AG04450 (cell line): ENCODE measurements around the gene HAUS1. TPM values are rescaled to one million over a fixed set of nuclear protein-coding genes. Genes with fewer than 3 reads are reported as not detected.

Experiments used
- CTCF ChIA-PET: fragments of 300-600, 350-600 bp; formaldehyde crosslinking; extraction: SDS; loops from one replicate; lab custom pipeline; 2022; ENCODE audit warnings: antibody characterized with exemption, inconsistent platforms; lab: Charles Lee
- POLR2A ChIA-PET: fragments of 350-600 bp; formaldehyde crosslinking; extraction: SDS; loops from one replicate; lab custom pipeline; 2021; ENCODE audit warnings: antibody characterized with exemption, inconsistent platforms; lab: Yijun Ruan, JAX
- DNase-seq: peaks from one replicate; pipeline ENCODE4 v3.0.0-alpha.2; 2011; ENCODE audit warnings: low read depth, low spot score
- H3K27ac ChIP-seq: one replicate; pipeline ENCODE4 v1.5.1; 2012; ENCODE audit warnings: low read depth, low read length, control low read depth
- H3K27me3 ChIP-seq: one replicate; pipeline ENCODE4 v1.6.0; 2012; ENCODE audit warnings: low read length; ENCODE audit not compliant: control insufficient read depth, insufficient read depth
- H3K4me3 ChIP-seq: 2 replicates; pipeline ENCODE4 v1.5.1; 2011; ENCODE audit warnings: mild to moderate bottlenecking, low read depth, low read length, control low read depth
- H3K9me3 ChIP-seq: 2 replicates; pipeline ENCODE4 v1.5.1; 2012; ENCODE audit warnings: low read length; ENCODE audit not compliant: control insufficient read depth, insufficient read depth
- CTCF ChIP-seq: IDR thresholded peaks from 2 replicates; pipeline ENCODE4 v1.5.1; 2011; ENCODE audit warnings: low read depth, low read length, control low read depth, inconsistent platforms
- polyA plus RNA-seq: library from polyadenylated mRNA; depleted of rRNA; stranded (reverse); fragments of >200 nt; gene quantifications from 2 replicates; pipeline ENCODE4 v1.2.3, GENCODE V29; 2011

HAUS1 gene
- polyA plus RNA-seq, 1 experiment: 39.8 TPM

GRCh38 chr18:46152436-46152807, 48.2 kb downstream of the HAUS1 start:
- Histone ChIP-seq H3K27ac (peak overlapping the region; percentile 21), H3K4me3 (0 out of 2 replicates have a peak overlapping the region, but pooled peaks have one; percentile 7), H3K27me3 (no peaks in the 10 kb centered on the region), H3K9me3 (no peaks in the 10 kb centered on the region)
- no peak for DNase-seq
- POLR2A ChIA-PET: interaction anchor here (0.7 kb wide), 2 partner anchors 23 to 54 kb away, joined by 5 to 6 read pairs; no protein-coding TSS in a partner anchor
- no peak for TF ChIP-seq CTCF
- CTCF ChIA-PET: interaction anchor here (9.9 to 14.0 kb wide), 2 partner anchors 21 to 506 kb away, joined by 115 to 145 read pairs; partner anchors contain the start of gene LOXHD1

- H3K4me3 ChIP-seq: 0 out of 2 replicates have a peak overlapping the region, but pooled peaks have one; percentile 7
- CTCF ChIA-PET: interaction anchor here (9.9 to 14.0 kb wide), 2 partner anchors 21 to 505 kb away, joined by 115 to 145 read pairs; partner anchors contain the start of gene LOXHD1
- H3K9me3 ChIP-seq: no peaks in the 10 kb centered on the region
Measured at GRCh38 chr18:46152808-46153617, 48.8 kb downstream of the HAUS1 start.

GRCh38 chr18:46155641-46156051, 51.5 kb downstream of the HAUS1 start:
- TF ChIP-seq CTCF: no peak
- CTCF ChIA-PET: interaction anchor here (1.5 to 1.8 kb wide), 2 partner anchors 18 to 502 kb away, joined by 8 to 23 read pairs; a partner anchor contains a TSS
- Histone ChIP-seq H3K9me3 (no peaks in the 10 kb centered on the region), H3K4me3 (no peak overlapping the region), H3K27me3 (no peaks in the 10 kb centered on the region), H3K27ac (peak overlapping the region; percentile 12)
- peak; percentile 58 for DNase-seq
- POLR2A ChIA-PET: interaction anchor here (1.0 kb wide), 1 partner anchor 18 kb away, joined by 3 read pairs; a partner anchor contains a TSS

More at GRCh38 chr18:46152808-46153617, 48.8 kb downstream of the HAUS1 start:
- Histone ChIP-seq H3K27me3 (no peaks in the 10 kb centered on the region), H3K27ac (peak overlapping the region; percentile 21)
- POLR2A ChIA-PET: no interaction called here
- no peak for DNase-seq
- TF ChIP-seq CTCF: no peak

- CTCF ChIA-PET: interaction anchor here (1.5 to 4.2 kb wide), 4 partner anchors 7 to 502 kb away, joined by 8 to 65 read pairs (median 23); a partner anchor contains a TSS
- DNase-seq: no peak
- POLR2A ChIA-PET: interaction anchor here (1.0 kb wide), 1 partner anchor 17 kb away, joined by 3 read pairs; a partner anchor contains a TSS
- H3K27ac ChIP-seq: no peak overlapping the region
- H3K27me3 ChIP-seq: no peaks in the 10 kb centered on the region
- no peak for TF ChIP-seq CTCF
- H3K4me3 ChIP-seq: no peak overlapping the region
- H3K9me3 ChIP-seq: no peaks in the 10 kb centered on the region
Measured at GRCh38 chr18:46156124-46156745, 52.0 kb downstream of the HAUS1 start.
